ENCODE results near the gene TPRX1. TPM values are rescaled to one million over a fixed set of nuclear protein-coding genes. Genes with fewer than 3 reads are reported as not detected.
"Not testable (repeated sequence)": the region's sequence is repeated elsewhere in the genome, so short reads cannot be mapped to it uniquely, and the experiment has no call there.

TPRX1 gene
- total and polyA plus RNA-seq, 7 donors = not detected

DNA sequence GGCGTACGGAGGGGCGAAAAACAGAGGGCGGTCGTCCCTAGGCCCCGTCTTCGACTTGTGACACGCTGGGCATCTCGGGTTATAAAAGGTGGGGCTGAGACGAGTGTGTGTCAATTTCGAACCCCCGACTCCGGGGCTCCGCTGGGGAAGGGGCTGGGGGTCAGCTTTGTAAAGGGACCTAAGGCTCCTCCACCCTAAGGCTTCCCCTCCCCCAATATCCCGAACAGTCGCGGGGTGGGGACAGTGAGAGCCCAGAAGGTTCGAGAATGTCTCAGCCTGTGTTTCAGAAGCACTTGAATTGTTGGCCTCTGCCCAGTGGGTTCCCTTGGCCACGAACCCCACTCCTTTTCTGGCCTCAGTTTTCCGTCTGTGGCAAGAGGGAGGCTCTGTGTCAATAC is 25.4 kb downstream of the TPRX1 start:
- DNase-seq (peak; percentile 60 to 68), ATAC-seq (peak; percentile 57 to 63 (median 58))
- peaks cover 28% of the 10 kb centered on the region for H3K4me1 ChIP-seq
- no peaks in the 10 kb centered on the region for H3K9me3 ChIP-seq
- H3K36me3 ChIP-seq (ENCODE audit: insufficient read depth in 1 of 2, low read depth in 1 of 2) = peaks cover 0 to 32% of the 10 kb centered on the region in 2 donors
- no peak for TF ChIP-seq CTCF (IDR thresholded peaks at IDR 0.05)
- H3K27me3 ChIP-seq (ENCODE audit: insufficient read depth in 3 of 3, low read length in 2 of 3) = no peaks in the 10 kb centered on the region
- H3K4me3 ChIP-seq = peak overlapping the region; percentile 93
- WGBS, 3 donors = 1% methylated on average over 20 of the region's 20 CpGs
- intact Hi-C loops (cut with DNase I) = no loop called here
- H3K27ac ChIP-seq = peak overlapping the region; percentile 95

DNA sequence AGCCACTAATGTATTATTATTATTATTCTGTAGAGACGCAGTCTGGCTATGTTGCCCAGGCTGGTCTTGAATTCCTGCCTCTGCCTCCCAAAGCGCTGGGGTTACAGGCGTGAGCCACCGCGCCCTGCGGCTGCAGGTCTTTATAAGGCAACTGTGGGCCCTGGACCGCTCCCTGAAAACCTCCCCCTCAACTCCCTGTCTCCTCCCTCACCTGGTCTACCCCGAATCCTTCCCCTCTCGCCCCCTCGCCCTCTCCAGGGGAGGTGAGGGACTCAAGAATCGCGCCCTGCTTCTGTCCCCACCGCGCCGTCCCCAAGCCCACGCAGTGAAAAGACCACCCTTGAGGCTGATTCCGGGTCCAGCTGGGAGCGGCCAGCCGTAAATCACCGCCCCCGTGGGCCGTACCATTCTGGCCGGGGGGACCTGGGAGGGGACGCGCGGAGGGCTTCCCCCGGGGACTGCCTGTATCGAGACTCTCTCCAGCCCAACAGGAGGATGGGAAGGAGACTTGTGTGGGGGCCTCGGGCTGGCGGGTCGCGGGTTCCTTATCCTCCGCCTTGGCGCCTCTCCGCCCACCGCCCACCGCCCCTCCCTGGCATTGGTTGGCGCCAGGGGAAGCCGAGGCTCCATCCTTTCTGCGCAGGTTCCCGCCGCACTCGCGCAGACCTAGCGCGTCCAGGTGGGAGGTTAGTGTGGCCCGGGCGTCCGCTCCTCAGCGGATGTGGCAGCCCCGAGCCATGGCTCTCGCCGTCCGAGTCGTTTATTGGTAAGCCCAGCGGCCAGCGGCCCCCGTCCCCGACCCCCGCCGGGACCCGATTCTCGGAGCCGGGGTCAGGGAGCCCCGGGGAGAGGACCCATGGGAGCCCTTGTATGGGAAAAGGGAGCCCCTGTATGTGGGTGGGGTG is 26.1 kb downstream of the TPRX1 start, which contains the start of gene SELENOW:
Gene SELENOW (plus strand): TSS at position 655 of the 905 bp plus-strand sequence. CDS start 83 bp downstream, at position 738.
- peaks cover 0 to 25% of the 10 kb centered on the region in 2 donors for H3K36me3 ChIP-seq (ENCODE audit: insufficient read depth in 1 of 2, low read depth in 1 of 2)
- H3K9me3 ChIP-seq = no peaks in the 10 kb centered on the region
- H3K4me3 ChIP-seq = peak within 1 kb of the TSS; percentile 93
- ATAC-seq (peak; percentile 78 to 86 (median 82)), DNase-seq (peak; percentile 79 to 85)
- intact Hi-C loops (cut with DNase I) = no loop called here
- H3K4me1 ChIP-seq = peaks cover 28% of the 10 kb centered on the region
- WGBS, 3 donors = 4 to 23% (median 6%) methylated on average over 55 to 65 of the region's 65 CpGs
- no peak for TF ChIP-seq CTCF (IDR thresholded peaks at IDR 0.05)
- no peaks in the 10 kb centered on the region for H3K27me3 ChIP-seq (ENCODE audit: insufficient read depth in 3 of 3, low read length in 2 of 3)
- H3K27ac ChIP-seq = peak within 1 kb of the TSS; percentile 95

DNA sequence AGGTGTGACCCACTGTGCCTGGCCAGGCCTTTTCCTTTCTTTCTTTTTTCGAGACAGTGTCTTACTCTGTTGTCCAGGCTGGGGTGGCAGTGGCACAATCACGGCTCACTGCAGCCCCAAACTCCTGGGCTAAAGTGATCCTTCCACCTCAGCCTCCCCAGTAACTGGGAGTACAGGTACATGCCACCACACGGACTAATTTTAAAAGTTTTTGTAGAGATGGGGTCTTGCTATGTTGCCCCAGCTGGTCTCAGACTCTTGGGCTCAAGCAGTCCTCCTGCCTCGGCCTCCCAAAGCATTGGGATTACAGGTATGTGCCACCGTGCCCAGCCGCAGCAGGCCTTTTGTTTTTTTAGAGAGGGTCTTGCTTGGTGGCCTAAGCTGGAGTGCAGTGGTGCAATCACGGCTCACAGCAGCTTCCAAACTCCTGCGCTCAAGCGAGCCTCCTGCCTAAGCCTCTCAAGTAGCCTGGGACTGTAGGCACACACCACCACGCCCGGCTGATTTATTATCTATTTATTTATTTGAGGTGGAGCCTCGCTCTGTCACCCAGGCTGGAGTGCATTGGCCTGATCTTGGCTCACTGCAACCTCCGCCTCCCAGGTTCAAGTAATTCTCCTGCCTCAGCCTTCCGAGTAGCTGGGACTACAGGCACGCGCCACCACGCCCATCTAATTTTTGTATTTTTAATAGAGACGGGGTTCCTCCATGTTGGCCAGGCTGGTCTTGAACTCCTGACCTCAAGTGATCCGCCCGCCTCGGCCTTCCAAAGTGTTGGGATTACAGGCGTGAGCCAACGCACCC is 26.9 kb downstream of the TPRX1 start:
- peaks cover 28% of the 10 kb centered on the region for H3K4me1 ChIP-seq
- H3K27ac ChIP-seq = peak overlapping the region; percentile 95
- peak overlapping the region; percentile 93 for H3K4me3 ChIP-seq
- H3K27me3 ChIP-seq (ENCODE audit: insufficient read depth in 3 of 3, low read length in 2 of 3); intact Hi-C loops (cut with DNase I); H3K9me3 ChIP-seq; DNase-seq; ATAC-seq: not testable (repeated sequence)
- 69 to 80% (median 76%) methylated on average over 22 to 23 of the region's 23 CpGs for WGBS, 3 donors
- peaks cover 0 to 18% of the 10 kb centered on the region in 2 donors for H3K36me3 ChIP-seq (ENCODE audit: insufficient read depth in 1 of 2, low read depth in 1 of 2)

- H3K36me3 ChIP-seq (ENCODE audit: insufficient read depth in 1 of 2, low read depth in 1 of 2) = peaks cover 0 to 11% of the 10 kb centered on the region in 2 donors
- no peaks in the 10 kb centered on the region for H3K27me3 ChIP-seq (ENCODE audit: insufficient read depth in 3 of 3, low read length in 2 of 3)
- H3K27ac ChIP-seq = no peak overlapping the region
- no peak for TF ChIP-seq CTCF (IDR thresholded peaks at IDR 0.05)
- no peak overlapping the region for H3K4me3 ChIP-seq
- intact Hi-C loops (cut with DNase I) = no loop called here
- no peaks in the 10 kb centered on the region for H3K9me3 ChIP-seq
- DNase-seq = no peak
- H3K4me1 ChIP-seq = peaks cover 20% of the 10 kb centered on the region
- 69 to 82% (median 72%) methylated on average over 4 of the region's 4 CpGs for WGBS, 3 donors
- ATAC-seq = no peak
Measured at GRCh38 chr19:47776568-47776967, 27.8 kb downstream of the TPRX1 start.

DNA sequence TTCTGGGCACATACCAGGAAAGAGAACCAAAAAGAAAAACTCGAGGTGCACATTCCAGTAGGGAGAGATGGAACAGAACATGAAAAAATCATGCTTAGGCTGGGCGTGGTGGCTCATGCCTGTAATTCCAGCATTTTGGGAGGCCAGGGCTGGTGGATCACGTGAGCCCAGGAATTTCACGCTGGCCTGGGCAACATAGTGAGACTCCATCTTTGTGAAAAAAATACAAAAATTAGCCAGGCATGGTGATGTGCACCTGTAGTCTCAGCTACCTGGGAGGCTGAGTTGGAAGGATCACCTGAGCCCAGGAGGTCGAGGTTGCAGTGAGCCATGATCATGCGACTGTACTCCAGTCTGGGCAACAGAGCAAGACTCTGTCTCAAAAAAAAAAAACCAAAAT is 33.1 kb downstream of the TPRX1 start:
- ATAC-seq; intact Hi-C loops (cut with DNase I); H3K27me3 ChIP-seq (ENCODE audit: insufficient read depth in 3 of 3, low read length in 2 of 3); H3K4me3 ChIP-seq; DNase-seq; H3K36me3 ChIP-seq (ENCODE audit: insufficient read depth in 1 of 2, low read depth in 1 of 2); H3K9me3 ChIP-seq; H3K4me1 ChIP-seq; H3K27ac ChIP-seq: not testable (repeated sequence)
- 82 to 92% (median 88%) methylated on average over 6 of the region's 6 CpGs for WGBS, 3 donors

All from psoas muscle (tissue), 8 donors.